Measurements from ENCODE around the gene DNAJC1. TPM values are rescaled to one million over a fixed set of nuclear protein-coding genes. Genes with fewer than 3 reads are reported as not detected.

The DNAJC1 gene
- total and polyA plus RNA-seq, 11 donors, result 9.5 to 68.4 (median 14.1) TPM

DNA sequence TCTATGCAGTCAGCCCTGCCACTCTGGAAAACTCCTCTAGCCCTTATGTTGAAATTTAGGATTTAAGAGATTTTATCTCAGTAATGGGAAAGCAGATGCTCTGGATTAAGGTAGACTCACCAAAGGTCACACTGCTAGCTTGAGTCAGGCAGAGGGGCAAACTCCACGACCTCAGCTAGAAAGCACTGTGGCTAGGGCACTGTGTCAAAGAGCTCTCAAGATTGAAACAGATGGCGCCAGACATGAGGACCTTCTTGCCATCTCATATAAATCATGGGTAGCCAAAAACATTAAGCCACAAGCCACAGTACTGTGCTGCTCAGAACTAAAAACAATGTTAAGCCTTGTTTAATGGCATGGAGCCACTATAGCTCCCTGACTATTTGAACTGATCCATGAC lies 188.7 kb downstream of the DNAJC1 start:
- no peak overlapping the region for H3K27ac ChIP-seq
- intact Hi-C loops (cut with DNase I), result no loop called here
- H3K4me3 ChIP-seq, result no peak overlapping the region
- peaks cover 0 to 6% (median 0%) of the 10 kb centered on the region in 12 donors for H3K4me1 ChIP-seq
- TF ChIP-seq, protein P1, sequence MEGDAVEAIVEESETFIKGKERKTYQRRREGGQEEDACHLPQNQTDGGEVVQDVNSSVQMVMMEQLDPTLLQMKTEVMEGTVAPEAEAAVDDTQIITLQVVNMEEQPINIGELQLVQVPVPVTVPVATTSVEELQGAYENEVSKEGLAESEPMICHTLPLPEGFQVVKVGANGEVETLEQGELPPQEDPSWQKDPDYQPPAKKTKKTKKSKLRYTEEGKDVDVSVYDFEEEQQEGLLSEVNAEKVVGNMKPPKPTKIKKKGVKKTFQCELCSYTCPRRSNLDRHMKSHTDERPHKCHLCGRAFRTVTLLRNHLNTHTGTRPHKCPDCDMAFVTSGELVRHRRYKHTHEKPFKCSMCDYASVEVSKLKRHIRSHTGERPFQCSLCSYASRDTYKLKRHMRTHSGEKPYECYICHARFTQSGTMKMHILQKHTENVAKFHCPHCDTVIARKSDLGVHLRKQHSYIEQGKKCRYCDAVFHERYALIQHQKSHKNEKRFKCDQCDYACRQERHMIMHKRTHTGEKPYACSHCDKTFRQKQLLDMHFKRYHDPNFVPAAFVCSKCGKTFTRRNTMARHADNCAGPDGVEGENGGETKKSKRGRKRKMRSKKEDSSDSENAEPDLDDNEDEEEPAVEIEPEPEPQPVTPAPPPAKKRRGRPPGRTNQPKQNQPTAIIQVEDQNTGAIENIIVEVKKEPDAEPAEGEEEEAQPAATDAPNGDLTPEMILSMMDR (IDR thresholded peaks at IDR 0.05), result no peak
- no peak for TF ChIP-seq POLR2A (IDR thresholded peaks at IDR 0.05)
- DNase-seq (no peak), ATAC-seq (no peak)
- WGBS, 4 donors, result 94 to 100% (median 95%) methylated on average over 2 of the region's 2 CpGs
- H3K9me3 ChIP-seq, result peaks cover 0 to 9% (median 0%) of the 10 kb centered on the region in 12 donors
- peaks cover 0 to 8% (median 0%) of the 10 kb centered on the region in 9 donors for H3K36me3 ChIP-seq
- H3K27me3 ChIP-seq, result no peaks in the 10 kb centered on the region

DNA sequence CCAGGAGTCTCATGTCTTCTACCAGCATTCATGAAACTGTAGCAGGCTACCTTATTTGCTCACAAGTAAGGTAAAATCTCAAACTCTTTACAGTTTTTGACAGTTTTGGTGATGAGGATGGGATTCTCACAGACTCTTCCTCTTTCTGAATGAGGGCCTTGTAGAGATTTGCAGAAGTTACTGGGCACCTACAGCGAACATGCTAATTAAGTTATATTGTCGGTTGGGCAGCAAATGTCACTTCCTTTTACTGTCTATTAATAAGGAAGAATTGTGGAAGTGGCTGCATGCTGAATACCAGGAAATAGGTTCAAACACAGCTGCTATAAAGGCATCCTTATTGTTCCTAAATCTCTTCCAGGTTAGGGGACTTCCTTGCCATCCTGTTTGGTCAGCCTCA lies 189.6 kb downstream of the DNAJC1 start:
- no peak overlapping the region for H3K4me3 ChIP-seq
- no peak overlapping the region for H3K27ac ChIP-seq
- ATAC-seq (no peak), DNase-seq (no peak)
- intact Hi-C loops (cut with DNase I), result no loop called here
- peaks cover 0 to 8% (median 0%) of the 10 kb centered on the region in 9 donors for H3K36me3 ChIP-seq
- peaks cover 0 to 6% (median 0%) of the 10 kb centered on the region in 12 donors for H3K4me1 ChIP-seq
- TF ChIP-seq, protein P1 (IDR thresholded peaks at IDR 0.05), result no peak
- TF ChIP-seq POLR2A (IDR thresholded peaks at IDR 0.05), result no peak
- peaks cover 0 to 9% (median 0%) of the 10 kb centered on the region in 12 donors for H3K9me3 ChIP-seq
- H3K27me3 ChIP-seq, result no peaks in the 10 kb centered on the region
- 63 to 72% (median 68%) methylated on average over 2 of the region's 2 CpGs for WGBS, 4 donors

DNA sequence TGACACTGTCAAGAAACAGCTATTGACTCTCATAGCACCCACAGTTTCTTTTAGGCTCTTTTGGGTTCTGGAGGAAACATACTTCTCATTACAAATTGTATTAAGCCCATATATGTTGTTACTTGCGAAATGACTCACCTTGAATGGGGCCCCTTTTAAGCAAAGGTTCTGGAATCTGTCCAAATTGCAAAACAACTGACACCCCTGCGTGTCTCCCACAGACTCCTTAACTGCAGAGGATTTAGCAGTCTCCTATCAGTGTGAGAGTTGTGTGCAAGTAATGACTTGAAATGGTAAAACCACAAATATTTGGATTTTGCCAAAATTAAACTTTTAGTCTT lies 192.3 kb downstream of the DNAJC1 start:
- ATAC-seq (no peak), DNase-seq (no peak)
- Histone ChIP-seq H3K9me3 (peaks cover 0 to 9% (median 0%) of the 10 kb centered on the region in 12 donors), H3K4me1 (peaks cover 0 to 6% (median 0%) of the 10 kb centered on the region in 12 donors), H3K27ac (no peak overlapping the region), H3K36me3 (peaks cover 0 to 8% (median 0%) of the 10 kb centered on the region in 9 donors), H3K27me3 (no peaks in the 10 kb centered on the region), H3K4me3 (no peak overlapping the region)
- no peak for TF ChIP-seq POLR2A (IDR thresholded peaks at IDR 0.05)
- TF ChIP-seq, protein P1 (IDR thresholded peaks at IDR 0.05), result no peak
- WGBS, 4 donors, result 89 to 98% (median 93%) methylated on average over 2 of the region's 2 CpGs
- intact Hi-C loops (cut with DNase I), result no loop called here

DNA sequence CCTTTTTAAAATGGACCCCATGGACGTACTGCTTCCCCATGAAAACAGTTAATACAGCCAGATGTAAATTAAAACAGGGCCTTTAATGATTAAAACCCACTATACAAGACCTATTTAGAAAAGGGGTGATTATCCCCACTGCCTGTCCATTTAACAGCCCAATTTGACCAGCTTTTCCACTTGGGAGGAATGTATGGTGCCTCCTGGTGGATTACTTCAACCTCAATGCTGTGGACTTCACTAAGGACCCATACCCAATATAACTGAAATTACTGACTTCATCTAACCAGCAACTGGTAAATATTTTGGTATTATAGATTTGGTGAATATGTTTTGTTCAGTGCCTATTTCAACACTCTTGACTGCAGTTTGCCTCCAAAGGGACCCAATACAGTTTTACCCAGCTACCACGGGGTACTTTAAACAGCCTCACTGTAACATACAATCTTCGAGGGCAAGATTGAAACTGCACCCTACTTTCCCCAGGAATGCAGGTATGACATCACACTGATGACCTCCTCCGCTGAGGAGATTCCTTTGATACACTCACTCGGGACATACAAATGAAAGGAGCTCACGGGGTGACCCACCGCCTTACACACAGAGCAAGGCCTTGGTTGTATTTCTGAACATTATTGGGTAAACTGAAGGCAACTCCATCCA lies 192.8 kb downstream of the DNAJC1 start:
- DNase-seq, result no peak
- peaks cover 0 to 6% (median 0%) of the 10 kb centered on the region in 12 donors for H3K4me1 ChIP-seq
- peaks cover 0 to 8% (median 0%) of the 10 kb centered on the region in 9 donors for H3K36me3 ChIP-seq
- H3K9me3 ChIP-seq, result peaks cover 0 to 9% (median 0%) of the 10 kb centered on the region in 12 donors
- ATAC-seq, result no peak
- H3K27me3 ChIP-seq, result no peaks in the 10 kb centered on the region
- WGBS, 4 donors, result 94 to 98% (median 96%) methylated on average over 7 of the region's 7 CpGs
- TF ChIP-seq, protein P1 (IDR thresholded peaks at IDR 0.05), result no peak
- no peak for TF ChIP-seq POLR2A (IDR thresholded peaks at IDR 0.05)
- intact Hi-C loops (cut with DNase I), result no loop called here
- H3K27ac ChIP-seq, result no peak overlapping the region
- no peak overlapping the region for H3K4me3 ChIP-seq
